Activated CD4-positive, alpha-beta memory T cell treated with anti-CD3 and anti-CD28 coated beads, Interleukin-2, amount 10 ng/mL, durations not matched to agents 7 days and 5 days (primary cell): Measurements from ENCODE around the gene CHL1. TPM values are rescaled to one million over a fixed set of nuclear protein-coding genes. Genes with fewer than 3 reads are reported as not detected.

Experiments
- CTCF ChIA-PET: fragments of 350-600 bp; sonication (Branson Sonifier 250); formaldehyde crosslinking; loops from one replicate; lab custom pipeline; 2021; ENCODE audit warnings: antibody characterized with exemption, inconsistent platforms; lab: Charles Lee
- POLR2A ChIA-PET: fragments of 350-600 bp; sonication (Branson Sonifier 250); formaldehyde crosslinking; loops from one replicate; lab custom pipeline; 2021; ENCODE audit warnings: antibody characterized with exemption; lab: Charles Lee
- DNase-seq: peaks from one replicate; pipeline ENCODE4 v3.0.0-alpha.2; 2020
- H3K27ac Mint-ChIP-seq: one replicate; pipeline ENCODE4 v1.8.0; 2021; ENCODE audit warnings: mild to moderate bottlenecking, mixed read lengths
- H3K27me3 Mint-ChIP-seq: one replicate; pipeline ENCODE4 v1.8.0; 2021; ENCODE audit warnings: mixed read lengths
- H3K36me3 Mint-ChIP-seq: one replicate; pipeline ENCODE4 v1.8.0; 2021; ENCODE audit warnings: low read depth, mixed read lengths
- H3K4me1 Mint-ChIP-seq: one replicate; pipeline ENCODE4 v1.8.0; 2021; ENCODE audit warnings: mixed read lengths
- H3K4me3 Mint-ChIP-seq: one replicate; pipeline ENCODE4 v1.8.0; 2021; ENCODE audit warnings: mild to moderate bottlenecking, mixed read lengths
- H3K9me3 Mint-ChIP-seq: one replicate; pipeline ENCODE4 v1.8.0; 2021; ENCODE audit warnings: mixed read lengths
- total RNA-seq, 2 experiments: library from RNA; stranded (reverse); gene quantifications; one replicate each; pipeline ENCODE4 v1.2.3, GENCODE V29; 2021

CHL1 gene
- total RNA-seq, 2 experiments from 2014 or later = not detected

- H3K36me3 Mint-ChIP-seq = no peaks in the 10 kb centered on the region
- H3K9me3 Mint-ChIP-seq = peaks cover 6% of the 10 kb centered on the region
- H3K4me1 Mint-ChIP-seq = no peaks in the 10 kb centered on the region
- no peak overlapping the region for H3K4me3 Mint-ChIP-seq
- CTCF ChIA-PET = no interaction called here
- DNase-seq = no peak
- no peak overlapping the region for H3K27ac Mint-ChIP-seq
- no peaks in the 10 kb centered on the region for H3K27me3 Mint-ChIP-seq
- POLR2A ChIA-PET = no interaction called here
Observed at GRCh38 chr3:242602-243355, 46.2 kb downstream of the CHL1 start.

- Mint-ChIP-seq H3K4me1 (no peaks in the 10 kb centered on the region), H3K27me3 (no peaks in the 10 kb centered on the region), H3K4me3 (no peak overlapping the region), H3K9me3 (peaks cover 6% of the 10 kb centered on the region), H3K36me3 (no peaks in the 10 kb centered on the region), H3K27ac (no peak overlapping the region)
- no peak for DNase-seq
- CTCF ChIA-PET = no interaction called here
- POLR2A ChIA-PET = no interaction called here
Observed at GRCh38 chr3:243356-243725, 46.8 kb downstream of the CHL1 start.

GRCh38 chr3:244041-244440, 47.5 kb downstream of the CHL1 start:
- Mint-ChIP-seq H3K36me3 (no peaks in the 10 kb centered on the region), H3K9me3 (peaks cover 6% of the 10 kb centered on the region), H3K27ac (no peak overlapping the region), H3K27me3 (no peaks in the 10 kb centered on the region), H3K4me3 (no peak overlapping the region), H3K4me1 (no peaks in the 10 kb centered on the region)
- ChIA-PET POLR2A (no interaction called here), CTCF (no interaction called here)
- no peak for DNase-seq

GRCh38 chr3:247916-248315, 51.4 kb downstream of the CHL1 start:
- Mint-ChIP-seq H3K9me3 (no peaks in the 10 kb centered on the region), H3K4me1 (no peaks in the 10 kb centered on the region), H3K27me3 (no peaks in the 10 kb centered on the region), H3K36me3 (no peaks in the 10 kb centered on the region), H3K4me3 (no peak overlapping the region), H3K27ac (no peak overlapping the region)
- no peak for DNase-seq
- CTCF ChIA-PET = no interaction called here
- POLR2A ChIA-PET = no interaction called here

- no peaks in the 10 kb centered on the region for H3K36me3 Mint-ChIP-seq
- no peaks in the 10 kb centered on the region for H3K9me3 Mint-ChIP-seq
- ChIA-PET CTCF (no interaction called here), POLR2A (no interaction called here)
- no peak overlapping the region for H3K4me3 Mint-ChIP-seq
- DNase-seq = no peak
- H3K4me1 Mint-ChIP-seq = no peaks in the 10 kb centered on the region
- no peaks in the 10 kb centered on the region for H3K27me3 Mint-ChIP-seq
- no peak overlapping the region for H3K27ac Mint-ChIP-seq
Observed at GRCh38 chr3:248864-249520, 52.4 kb downstream of the CHL1 start.

GRCh38 chr3:249587-250262, 53.2 kb downstream of the CHL1 start:
- Mint-ChIP-seq H3K4me3 (no peak overlapping the region), H3K27ac (no peak overlapping the region), H3K9me3 (no peaks in the 10 kb centered on the region), H3K4me1 (no peaks in the 10 kb centered on the region), H3K36me3 (no peaks in the 10 kb centered on the region), H3K27me3 (no peaks in the 10 kb centered on the region)
- ChIA-PET POLR2A (no interaction called here), CTCF (no interaction called here)
- no peak for DNase-seq

- Mint-ChIP-seq H3K4me1 (no peaks in the 10 kb centered on the region), H3K9me3 (peaks cover 4% of the 10 kb centered on the region), H3K27me3 (no peaks in the 10 kb centered on the region), H3K27ac (no peak overlapping the region), H3K4me3 (no peak overlapping the region), H3K36me3 (no peaks in the 10 kb centered on the region)
- no peak for DNase-seq
- POLR2A ChIA-PET = no interaction called here
- CTCF ChIA-PET = no interaction called here
Observed at GRCh38 chr3:256501-256900, 59.9 kb downstream of the CHL1 start.

- CTCF ChIA-PET = no interaction called here
- no peak overlapping the region for H3K27ac Mint-ChIP-seq
- H3K36me3 Mint-ChIP-seq = no peaks in the 10 kb centered on the region
- no peak overlapping the region for H3K4me3 Mint-ChIP-seq
- DNase-seq = no peak
- POLR2A ChIA-PET = no interaction called here
- no peaks in the 10 kb centered on the region for H3K27me3 Mint-ChIP-seq
- H3K9me3 Mint-ChIP-seq = peaks cover 4% of the 10 kb centered on the region
- no peaks in the 10 kb centered on the region for H3K4me1 Mint-ChIP-seq
Observed at GRCh38 chr3:257826-258225, 61.3 kb downstream of the CHL1 start.

- CTCF ChIA-PET = no interaction called here
- no peak overlapping the region for H3K4me3 Mint-ChIP-seq
- peaks cover 4% of the 10 kb centered on the region for H3K9me3 Mint-ChIP-seq
- POLR2A ChIA-PET = no interaction called here
- no peaks in the 10 kb centered on the region for H3K4me1 Mint-ChIP-seq
- no peak for DNase-seq
- no peaks in the 10 kb centered on the region for H3K27me3 Mint-ChIP-seq
- no peaks in the 10 kb centered on the region for H3K36me3 Mint-ChIP-seq
- H3K27ac Mint-ChIP-seq = no peak overlapping the region
Observed at GRCh38 chr3:260898-261297, 64.3 kb downstream of the CHL1 start.

GRCh38 chr3:263393-263792, 66.8 kb downstream of the CHL1 start:
- DNase-seq = no peak
- no peak overlapping the region for H3K27ac Mint-ChIP-seq
- H3K36me3 Mint-ChIP-seq = no peaks in the 10 kb centered on the region
- no peaks in the 10 kb centered on the region for H3K27me3 Mint-ChIP-seq
- no peak overlapping the region for H3K4me3 Mint-ChIP-seq
- H3K4me1 Mint-ChIP-seq = no peaks in the 10 kb centered on the region
- CTCF ChIA-PET = no interaction called here
- POLR2A ChIA-PET = no interaction called here
- H3K9me3 Mint-ChIP-seq = peaks cover 3% of the 10 kb centered on the region

GRCh38 chr3:264394-265156, 68.0 kb downstream of the CHL1 start:
- H3K36me3 Mint-ChIP-seq = no peaks in the 10 kb centered on the region
- no peak overlapping the region for H3K27ac Mint-ChIP-seq
- H3K27me3 Mint-ChIP-seq = no peaks in the 10 kb centered on the region
- no peak for DNase-seq
- no peaks in the 10 kb centered on the region for H3K4me1 Mint-ChIP-seq
- peaks cover 3% of the 10 kb centered on the region for H3K9me3 Mint-ChIP-seq
- POLR2A ChIA-PET = no interaction called here
- no peak overlapping the region for H3K4me3 Mint-ChIP-seq
- CTCF ChIA-PET = no interaction called here

- POLR2A ChIA-PET = no interaction called here
Observed at GRCh38 chr3:267101-267500, 70.5 kb downstream of the CHL1 start.

GRCh38 chr3:270688-271087, 74.1 kb downstream of the CHL1 start:
- H3K9me3 Mint-ChIP-seq = peaks cover 2% of the 10 kb centered on the region
- H3K27me3 Mint-ChIP-seq = no peaks in the 10 kb centered on the region
- H3K4me1 Mint-ChIP-seq = no peaks in the 10 kb centered on the region
- ChIA-PET CTCF (no interaction called here), POLR2A (no interaction called here)
- no peak overlapping the region for H3K4me3 Mint-ChIP-seq
- H3K36me3 Mint-ChIP-seq = no peaks in the 10 kb centered on the region
- DNase-seq = no peak
- H3K27ac Mint-ChIP-seq = no peak overlapping the region

More at GRCh38 chr3:267101-267500, 70.5 kb downstream of the CHL1 start:
- CTCF ChIA-PET = no interaction called here
- no peak overlapping the region for H3K27ac Mint-ChIP-seq
- no peaks in the 10 kb centered on the region for H3K36me3 Mint-ChIP-seq
- no peak for DNase-seq
- no peak overlapping the region for H3K4me3 Mint-ChIP-seq
- H3K27me3 Mint-ChIP-seq = no peaks in the 10 kb centered on the region
- peaks cover 2% of the 10 kb centered on the region for H3K9me3 Mint-ChIP-seq
- no peaks in the 10 kb centered on the region for H3K4me1 Mint-ChIP-seq
